ENCODE results near the gene SHCBP1L. TPM values are rescaled to one million over a fixed set of nuclear protein-coding genes. Genes with fewer than 3 reads are reported as not detected.
A peak's percentile ranks its signal among the peaks of the same experiment; 100 is the strongest.

Gene SHCBP1L
- total and polyA plus RNA-seq, 9 of the 15 experiments (the other 6 are each of a cell fraction or from before 2014, with no cell fraction given), result not detected

- POLR2A ChIA-PET, result interaction anchor here (0.6 kb wide), 1 partner anchor 147 kb away, joined by 4 read pairs; no protein-coding TSS in a partner anchor
Measured at GRCh38 chr1:182910143-182910542, 42.8 kb downstream of the SHCBP1L start.

GRCh38 chr1:182909578-182909977, 43.4 kb downstream of the SHCBP1L start:
- Histone ChIP-seq H3K79me2 (ENCODE audit: control insufficient read depth, insufficient read depth, low read length) (no peaks in the 10 kb centered on the region), H3K27me3 (ENCODE audit: control insufficient read depth in 2 of 2, insufficient read depth in 2 of 2, low read length in 2 of 2) (peaks cover 0 to 2% of the 10 kb centered on the region in 2 experiments; a peak in 1 of 5 replicates), H4K20me1 (replicated peaks; ENCODE audit: control insufficient read depth, insufficient read depth, low read length) (no peaks in the 10 kb centered on the region), H3K9me1 (ENCODE audit: control insufficient read depth, insufficient read depth, low read length) (no peaks in the 10 kb centered on the region), H3K27ac (ENCODE audit: extremely low read depth, low read depth, low read length) (no peak overlapping the region), H3K4me3 (no peak overlapping the region), H3K36me3 (ENCODE audit: control insufficient read depth, insufficient read depth, low read length) (no peaks in the 10 kb centered on the region), H3K9ac (ENCODE audit: insufficient read depth in 1 of 2, low read depth in 2 of 2, low read length in 2 of 2) (no peak overlapping the region), H2AFZ (ENCODE audit: low read depth, low read length) (no peak overlapping the region), H3K4me2 (ENCODE audit: insufficient read depth, low read length) (no peak overlapping the region), H3K4me1 (replicated peaks in 1 of 2; ENCODE audit: control insufficient read depth in 2 of 2, insufficient read depth in 2 of 2, low read length in 2 of 2) (no peaks in the 10 kb centered on the region), H3K9me3 (replicated peaks; ENCODE audit: control insufficient read depth, insufficient read depth, low read depth, low read length) (peaks cover 3% of the 10 kb centered on the region; the same call in 1 of the 2 replicates)
- FAIRE-seq (no peak), DNase-seq (ENCODE audit: extremely low read depth in 1 of 4, low spot score in 3 of 4) (peak in 1 of 4 experiments; percentile 41), ATAC-seq (no peak)
- BruUV-seq (replicated peaks), result no TSS peak
- CTCF ChIA-PET (ENCODE audit: low intra/inter-chr PET ratio), result no interaction called here
- in situ Hi-C loops (cut with MboI) (no loop called here), intact Hi-C loops (cut with micrococcal nuclease) (no loop called here)
- WGBS (ENCODE audit: insufficient coverage, low coverage, missing lambda C conversion rate), result 1% methylated on average over 4 of the region's 4 CpGs
- POLR2A ChIA-PET, result no interaction called here
- no peak for TF ChIP-seq CTCFL (IDR thresholded peaks at IDR 0.05; ENCODE audit: borderline replicate concordance, insufficient read depth, low read depth, low read length, poor library complexity, severe bottlenecking)
- TF ChIP-seq MEIS2 (IDR thresholded peaks at IDR 0.05; ENCODE audit: partially characterized antibody), result peak; percentile 15
- TF ChIP-seq FOXA3 (CRISPR knock-in tag; conservative IDR thresholded peaks at IDR 0.05 in 1 of 2, IDR thresholded peaks at IDR 0.05 in 1 of 2), result 0 out of 4 replicates have a peak, but pooled peaks of 1 of the 2 experiments have one; percentile 27
- TF ChIP-seq SRSF9 (IDR thresholded peaks at IDR 0.05; ENCODE audit: borderline replicate concordance, low read depth, low read length), result no peak
- 0 out of 4 replicates have a peak, but pooled peaks of 1 of the 2 experiments have one; percentile 8 for TF ChIP-seq RCOR1 (IDR thresholded peaks at IDR 0.05; ENCODE audit: borderline replicate concordance in 1 of 2, low read depth in 2 of 2, low read length in 2 of 2)
- peak; percentile 85 for TF ChIP-seq NFIC (IDR thresholded peaks at IDR 0.05)
- TF ChIP-seq TEAD4 (IDR thresholded peaks at IDR 0.05; ENCODE audit: low read length), result peak; percentile 35; the same call in 1 of the 2 replicates
- TF ChIP-seq TEAD4 (CRISPR knock-in tag; IDR thresholded peaks at IDR 0.05; ENCODE audit: borderline replicate concordance), result no peak

More at GRCh38 chr1:182910143-182910542, 42.8 kb downstream of the SHCBP1L start:
- in situ Hi-C loops (cut with MboI) (no loop called here), intact Hi-C loops (cut with micrococcal nuclease) (no loop called here)
- ATAC-seq (no peak), FAIRE-seq (no peak), DNase-seq (ENCODE audit: extremely low read depth in 1 of 4, low spot score in 3 of 4) (no peak)
- CTCF ChIA-PET (ENCODE audit: low intra/inter-chr PET ratio), result no interaction called here
- TF ChIP-seq TEAD1 (CRISPR knock-in tag; IDR thresholded peaks at IDR 0.05) (no peak), ZNF324 (CRISPR knock-in tag; IDR thresholded peaks at IDR 0.05) (no peak), RAD21 (CRISPR knock-in tag; conservative IDR thresholded peaks at IDR 0.05 in 1 of 2, IDR thresholded peaks at IDR 0.05 in 1 of 2) (peak in 1 of 2 experiments; percentile 23; a peak in 1 of 4 replicates), THAP7 (CRISPR knock-in tag; IDR thresholded peaks at IDR 0.05) (no peak), SMAD2 (IDR thresholded peaks at IDR 0.05; ENCODE audit: low read depth, low read length) (no peak)
- Histone ChIP-seq H3K4me2 (ENCODE audit: insufficient read depth, low read length) (no peak overlapping the region), H3K9me1 (ENCODE audit: control insufficient read depth, insufficient read depth, low read length) (no peaks in the 10 kb centered on the region), H3K79me2 (ENCODE audit: control insufficient read depth, insufficient read depth, low read length) (no peaks in the 10 kb centered on the region), H3K36me3 (ENCODE audit: control insufficient read depth, insufficient read depth, low read length) (no peaks in the 10 kb centered on the region), H3K4me3 (no peak overlapping the region), H3K9ac (ENCODE audit: insufficient read depth in 1 of 2, low read depth in 2 of 2, low read length in 2 of 2) (no peak overlapping the region), H3K27ac (ENCODE audit: extremely low read depth, low read depth, low read length) (no peak overlapping the region), H4K20me1 (replicated peaks; ENCODE audit: control insufficient read depth, insufficient read depth, low read length) (no peaks in the 10 kb centered on the region), H2AFZ (ENCODE audit: low read depth, low read length) (no peak overlapping the region), H3K27me3 (ENCODE audit: control insufficient read depth in 2 of 2, insufficient read depth in 2 of 2, low read length in 2 of 2) (peaks cover 0 to 2% of the 10 kb centered on the region in 2 experiments; a peak in 1 of 5 replicates), H3K9me3 (replicated peaks; ENCODE audit: control insufficient read depth, insufficient read depth, low read depth, low read length) (peaks cover 3% of the 10 kb centered on the region; the same call in 1 of the 2 replicates), H3K4me1 (replicated peaks in 1 of 2; ENCODE audit: control insufficient read depth in 2 of 2, insufficient read depth in 2 of 2, low read length in 2 of 2) (no peaks in the 10 kb centered on the region)
- BruUV-seq (replicated peaks), result no TSS peak
- WGBS (ENCODE audit: insufficient coverage, low coverage, missing lambda C conversion rate), result 29% methylated on average over 1 of the region's 1 CpG

Data from K562 (cell line).